Peyer's patch (tissue), 4 donors: ENCODE data around the gene NAGPA.

ENCODE experiments used
- CTCF ChIP-seq, 6 experiments: fragments of 450-650 bp in 4 of 6; fragments of 200-600 bp in 2 of 6; sonication (generic) in 1 of 6; IDR thresholded peaks; one replicate each; pipeline ENCODE4 v1.5.1; 2017 to 2019; ENCODE audit warnings: antibody characterized with exemption in 6 of 6, mild to moderate bottlenecking in 3 of 6, moderate library complexity in 1 of 6
- POLR2A ChIP-seq, 2 donors: fragments of 450-650 bp; IDR thresholded peaks; one replicate each; pipeline ENCODE4 v1.5.1; 2017; ENCODE audit warnings: antibody characterized with exemption in 2 of 2, mild to moderate bottlenecking in 2 of 2, moderate library complexity in 2 of 2

- TF ChIP-seq CTCF (IDR thresholded peaks at IDR 0.05) (no peak), POLR2A (IDR thresholded peaks at IDR 0.05) (no peak)
Measured at GRCh38 chr16:5072334-5073278, 38.9 kb upstream of the NAGPA start.
